AG04449 (cell line): Measurements from ENCODE around the gene ANLN.

Source experiments
- CTCF ChIA-PET: fragments of 350-600 bp; formaldehyde crosslinking; extraction: SDS; loops from one replicate; lab custom pipeline; 2021; ENCODE audit warnings: antibody characterized with exemption; lab: Yijun Ruan, JAX
- POLR2A ChIA-PET: fragments of 400-600, 350-600 bp; formaldehyde crosslinking; extraction: SDS; loops from one replicate; lab custom pipeline; 2020; ENCODE audit warnings: antibody characterized with exemption, inconsistent platforms; lab: Yijun Ruan, JAX
- DNase-seq: peaks from one replicate; pipeline ENCODE4 v3.0.0-alpha.2; 2010; ENCODE audit warnings: low read depth, low spot score
- H3K4me3 ChIP-seq: 2 replicates; pipeline ENCODE4 v1.5.1; 2011; ENCODE audit warnings: low read depth, mild to moderate bottlenecking, control low read depth, low read length
- TF ChIP-seq, protein P1 (sequence below): IDR thresholded peaks from one replicate; pipeline ENCODE4 v1.5.1; 2011; ENCODE audit warnings: mild to moderate bottlenecking, moderate library complexity, low read length, control low read depth, inconsistent platforms; ENCODE audit not compliant: insufficient read depth; ENCODE audit errors: missing control alignments

The ANLN gene

GRCh38 chr7:36348771-36349170 lies 40.9 kb upstream of the ANLN start:
- no peak overlapping the region for H3K4me3 ChIP-seq
- DNase-seq: no peak
- POLR2A ChIA-PET: interaction anchor here (0.6 to 1.1 kb wide), 2 partner anchors 15 to 654 kb away, joined by 3 read pairs; partner anchors contain the start of gene HERPUD2
- CTCF ChIA-PET: interaction anchor here (0.8 to 2.7 kb wide), 5 partner anchors 10 to 363 kb away, joined by 3 to 17 read pairs (median 3); a partner anchor contains a TSS
- TF ChIP-seq, protein P1, sequence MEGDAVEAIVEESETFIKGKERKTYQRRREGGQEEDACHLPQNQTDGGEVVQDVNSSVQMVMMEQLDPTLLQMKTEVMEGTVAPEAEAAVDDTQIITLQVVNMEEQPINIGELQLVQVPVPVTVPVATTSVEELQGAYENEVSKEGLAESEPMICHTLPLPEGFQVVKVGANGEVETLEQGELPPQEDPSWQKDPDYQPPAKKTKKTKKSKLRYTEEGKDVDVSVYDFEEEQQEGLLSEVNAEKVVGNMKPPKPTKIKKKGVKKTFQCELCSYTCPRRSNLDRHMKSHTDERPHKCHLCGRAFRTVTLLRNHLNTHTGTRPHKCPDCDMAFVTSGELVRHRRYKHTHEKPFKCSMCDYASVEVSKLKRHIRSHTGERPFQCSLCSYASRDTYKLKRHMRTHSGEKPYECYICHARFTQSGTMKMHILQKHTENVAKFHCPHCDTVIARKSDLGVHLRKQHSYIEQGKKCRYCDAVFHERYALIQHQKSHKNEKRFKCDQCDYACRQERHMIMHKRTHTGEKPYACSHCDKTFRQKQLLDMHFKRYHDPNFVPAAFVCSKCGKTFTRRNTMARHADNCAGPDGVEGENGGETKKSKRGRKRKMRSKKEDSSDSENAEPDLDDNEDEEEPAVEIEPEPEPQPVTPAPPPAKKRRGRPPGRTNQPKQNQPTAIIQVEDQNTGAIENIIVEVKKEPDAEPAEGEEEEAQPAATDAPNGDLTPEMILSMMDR: no peak

DNA sequence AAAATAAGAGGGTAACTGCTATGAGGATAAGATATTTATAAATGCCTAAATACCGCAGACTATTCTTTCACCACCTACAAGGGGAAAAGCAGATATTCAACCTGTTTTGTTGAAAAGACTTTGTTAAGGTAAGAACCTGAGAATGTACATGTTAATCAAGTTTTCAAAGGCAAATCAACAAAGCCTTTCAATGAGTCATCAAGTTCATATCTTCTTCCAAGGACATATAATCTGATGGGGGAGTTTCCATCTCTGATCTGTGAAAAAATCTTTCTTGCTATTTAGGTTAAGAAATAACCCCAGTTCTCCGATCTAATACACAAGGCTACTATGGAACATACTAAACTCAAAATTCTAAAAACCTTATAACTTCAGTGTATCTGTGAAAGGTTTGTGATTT lies 40.0 kb upstream of the ANLN start:
- no peak for DNase-seq
- CTCF ChIA-PET: no interaction called here
- TF ChIP-seq, protein P1: no peak
- H3K4me3 ChIP-seq: no peak overlapping the region
- POLR2A ChIA-PET: no interaction called here

DNA sequence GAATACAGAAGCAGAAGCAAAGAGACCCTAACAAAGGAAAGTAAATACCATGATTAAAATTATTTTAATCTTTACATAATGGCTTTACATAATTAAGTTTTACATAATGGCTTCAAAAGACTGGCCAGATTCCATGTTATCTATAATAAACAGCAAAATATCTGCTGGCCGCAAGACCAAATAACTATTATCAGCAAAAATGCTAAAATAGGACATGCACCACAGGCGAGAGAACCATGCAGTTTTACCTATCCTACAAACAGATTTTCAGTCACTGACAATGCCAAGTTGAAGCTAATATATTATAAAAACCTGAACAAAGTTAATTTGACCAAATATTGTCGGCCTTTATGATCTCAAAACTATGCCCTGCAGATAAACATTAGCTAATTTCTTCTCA lies 34.2 kb upstream of the ANLN start:
- DNase-seq: no peak
- no peak overlapping the region for H3K4me3 ChIP-seq
- TF ChIP-seq, protein P1: no peak
- POLR2A ChIA-PET: no interaction called here
- CTCF ChIA-PET: interaction anchor here (1.8 to 6.2 kb wide), 2 partner anchors 12 to 37 kb away, joined by 5 to 63 read pairs; a partner anchor contains a TSS

DNA sequence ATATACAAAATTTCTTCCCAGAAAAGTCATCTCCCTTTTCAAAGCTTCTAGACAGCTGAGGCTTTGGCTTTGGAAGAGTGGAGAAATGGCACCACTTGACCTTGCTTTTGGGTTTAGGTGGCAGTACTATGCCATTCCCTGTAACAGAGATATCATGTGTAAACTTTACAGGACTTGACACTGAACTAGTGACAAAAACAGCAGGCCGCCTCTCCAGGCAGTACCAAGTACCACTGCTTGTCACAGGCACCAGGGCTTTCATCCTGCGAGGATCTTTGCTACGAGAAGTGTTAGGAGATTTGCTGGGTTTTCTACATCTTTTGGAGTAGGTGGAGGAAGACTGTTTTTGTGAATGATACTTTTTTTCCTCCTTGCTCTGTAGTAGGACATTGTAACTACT lies 32.6 kb upstream of the ANLN start:
- TF ChIP-seq, protein P1: no peak
- H3K4me3 ChIP-seq: no peak overlapping the region
- DNase-seq: no peak
- POLR2A ChIA-PET: no interaction called here
- CTCF ChIA-PET: interaction anchor here (0.6 to 6.2 kb wide), 3 partner anchors 11 to 38 kb away, joined by 3 to 63 read pairs (median 5); a partner anchor contains a TSS

DNA sequence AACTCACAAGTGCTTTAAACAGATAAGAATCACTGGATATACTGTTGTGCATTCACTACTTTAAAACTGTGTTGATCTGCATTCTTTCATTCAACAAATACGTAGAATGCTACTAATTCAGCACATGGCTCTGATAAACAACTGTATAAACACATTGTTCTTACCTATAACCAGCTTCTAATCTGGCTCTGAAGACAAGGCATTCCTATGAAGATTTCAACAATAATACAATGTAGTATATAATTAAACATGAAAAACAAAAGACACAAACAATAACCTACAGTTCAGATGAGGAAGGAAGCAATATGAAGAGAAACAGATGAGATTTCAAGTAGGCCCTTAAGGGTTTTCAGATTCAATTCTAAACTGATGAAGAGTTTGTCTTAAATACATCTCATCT lies 31.1 kb upstream of the ANLN start:
- TF ChIP-seq, protein P1: no peak
- ChIA-PET CTCF (interaction anchor here (0.9 to 6.2 kb wide), 4 partner anchors 9 to 18 kb away, joined by 3 to 63 read pairs (median 3); a partner anchor contains a TSS), POLR2A (no interaction called here)
- DNase-seq: no peak
- H3K4me3 ChIP-seq: no peak overlapping the region

DNA sequence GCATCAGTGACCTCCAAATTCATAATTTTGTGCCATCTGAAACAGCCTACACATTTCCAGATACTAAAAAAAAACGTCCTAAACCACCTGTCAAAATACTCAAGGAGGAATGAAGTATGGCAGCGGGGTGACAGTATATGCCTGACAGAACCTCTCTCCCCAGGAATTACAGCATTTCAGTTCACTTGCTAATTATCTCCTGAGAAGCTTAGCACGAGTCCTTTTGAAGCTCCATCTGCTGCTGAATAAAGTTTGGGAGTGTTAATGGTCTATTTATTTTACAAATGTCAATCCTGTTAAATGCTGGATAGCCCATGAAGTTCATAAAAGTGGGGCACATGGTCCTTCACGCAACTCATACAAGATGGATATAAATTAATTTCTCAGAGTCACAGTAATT lies 29.4 kb upstream of the ANLN start:
- no peak for DNase-seq
- TF ChIP-seq, protein P1: no peak
- no peak overlapping the region for H3K4me3 ChIP-seq
- CTCF ChIA-PET: no interaction called here
- POLR2A ChIA-PET: no interaction called here
